Dermis lymphatic vessel endothelial cell (primary cell): ENCODE measurements around the gene RRP9. TPM values are rescaled to one million over a fixed set of nuclear protein-coding genes. Genes with fewer than 3 reads are reported as not detected.

Experiments used
- total RNA-seq: library from RNA; depleted of rRNA; stranded (reverse); fragments of >200 nt; gene quantifications from 2 replicates; pipeline ENCODE4 v1.2.1, GENCODE V29; 2014

Gene RRP9, protein sequence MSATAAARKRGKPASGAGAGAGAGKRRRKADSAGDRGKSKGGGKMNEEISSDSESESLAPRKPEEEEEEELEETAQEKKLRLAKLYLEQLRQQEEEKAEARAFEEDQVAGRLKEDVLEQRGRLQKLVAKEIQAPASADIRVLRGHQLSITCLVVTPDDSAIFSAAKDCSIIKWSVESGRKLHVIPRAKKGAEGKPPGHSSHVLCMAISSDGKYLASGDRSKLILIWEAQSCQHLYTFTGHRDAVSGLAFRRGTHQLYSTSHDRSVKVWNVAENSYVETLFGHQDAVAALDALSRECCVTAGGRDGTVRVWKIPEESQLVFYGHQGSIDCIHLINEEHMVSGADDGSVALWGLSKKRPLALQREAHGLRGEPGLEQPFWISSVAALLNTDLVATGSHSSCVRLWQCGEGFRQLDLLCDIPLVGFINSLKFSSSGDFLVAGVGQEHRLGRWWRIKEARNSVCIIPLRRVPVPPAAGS
- total RNA-seq = 10.0 and 14.8 TPM in 2 replicates

DNA sequence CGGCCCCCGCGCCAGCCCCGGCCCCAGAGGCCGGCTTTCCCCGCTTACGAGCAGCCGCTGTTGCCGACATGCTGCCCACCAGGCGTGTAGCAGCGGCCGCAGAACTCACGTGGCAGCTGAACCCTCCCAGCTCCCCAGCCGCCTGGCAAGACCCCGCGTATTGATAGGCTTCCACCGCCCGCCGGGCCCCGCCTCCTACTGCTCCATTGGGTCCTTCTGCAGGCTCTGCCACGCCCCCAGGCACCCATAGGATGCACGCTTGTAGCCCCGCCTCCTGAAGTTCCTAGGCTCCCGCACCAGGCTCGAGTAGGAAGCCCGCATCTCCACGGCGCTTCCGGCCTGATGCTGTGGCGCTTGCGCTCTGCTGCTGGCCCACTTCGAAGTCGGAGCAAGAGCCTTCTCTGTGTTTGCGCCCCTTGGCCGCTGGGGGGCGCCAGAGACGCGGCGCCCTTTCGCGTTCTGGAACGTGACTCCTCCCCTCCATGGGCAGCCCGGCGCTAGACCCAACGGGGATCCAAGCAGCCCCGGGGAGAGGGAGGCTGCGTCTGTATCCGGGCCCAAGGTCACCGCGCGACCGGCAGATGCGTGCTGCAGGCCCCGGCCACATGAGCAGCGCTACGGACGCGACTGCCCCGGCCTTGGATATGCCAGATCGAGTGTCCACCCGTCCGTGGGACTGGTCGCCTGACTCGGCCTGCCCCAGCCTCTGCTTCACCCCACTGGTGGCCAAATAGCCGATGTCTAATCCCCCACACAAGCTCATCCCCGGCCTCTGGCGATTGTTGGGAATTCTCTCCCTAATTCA, at the start of gene RRP9, which contains the start of gene PARP3:
Gene RRP9, minus strand, starts transcription at position 107 of the 805 bp plus-strand sequence. Its CDS starts 37 bp downstream, at position 70.
Gene PARP3, plus strand, starts transcription at position 566 of the 805 bp plus-strand sequence. CDS start 993 bp downstream, outside the sequence.

DNA sequence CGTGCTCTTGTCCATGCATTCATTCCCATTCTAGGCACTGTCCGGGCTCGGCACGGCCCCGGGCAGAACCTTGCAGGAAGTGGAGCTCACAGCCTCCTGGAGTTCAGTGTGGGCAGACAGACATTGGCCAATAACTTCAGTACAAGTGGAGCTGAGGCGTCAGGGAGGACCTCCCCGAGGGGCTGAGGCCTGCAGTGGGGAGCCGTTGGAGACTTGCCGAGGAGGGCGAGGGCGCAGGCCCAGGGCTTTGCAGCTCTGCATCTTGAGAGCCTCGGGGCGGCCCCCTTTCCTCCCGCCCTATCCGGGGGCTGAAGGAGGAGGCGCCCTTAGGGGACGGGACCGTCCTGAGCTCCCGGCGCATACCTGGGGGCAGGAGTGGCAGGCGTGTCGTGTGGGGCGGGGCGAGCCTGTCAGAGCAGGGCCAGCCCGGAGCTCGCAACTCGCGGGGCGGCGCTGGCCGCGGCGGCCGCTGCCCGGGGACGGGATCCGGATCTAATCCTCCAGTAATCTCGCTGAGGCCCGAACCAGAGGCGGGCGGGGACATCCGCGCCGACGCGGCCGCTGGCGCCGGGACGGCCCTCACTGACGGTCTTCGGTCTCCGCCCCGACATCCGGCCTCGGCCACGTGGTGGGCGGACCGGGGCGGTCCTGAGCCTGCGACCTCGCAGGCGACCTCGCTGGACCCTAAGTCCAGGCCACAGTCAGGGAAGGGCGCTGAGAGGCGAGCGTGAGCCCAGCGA, 41.3 kb upstream of the RRP9 start, which contains the start of gene ACY1:
Gene ACY1, plus strand, starts transcription at position 698 of the 740 bp plus-strand sequence. CDS start 530 bp downstream, outside the sequence.

DNA sequence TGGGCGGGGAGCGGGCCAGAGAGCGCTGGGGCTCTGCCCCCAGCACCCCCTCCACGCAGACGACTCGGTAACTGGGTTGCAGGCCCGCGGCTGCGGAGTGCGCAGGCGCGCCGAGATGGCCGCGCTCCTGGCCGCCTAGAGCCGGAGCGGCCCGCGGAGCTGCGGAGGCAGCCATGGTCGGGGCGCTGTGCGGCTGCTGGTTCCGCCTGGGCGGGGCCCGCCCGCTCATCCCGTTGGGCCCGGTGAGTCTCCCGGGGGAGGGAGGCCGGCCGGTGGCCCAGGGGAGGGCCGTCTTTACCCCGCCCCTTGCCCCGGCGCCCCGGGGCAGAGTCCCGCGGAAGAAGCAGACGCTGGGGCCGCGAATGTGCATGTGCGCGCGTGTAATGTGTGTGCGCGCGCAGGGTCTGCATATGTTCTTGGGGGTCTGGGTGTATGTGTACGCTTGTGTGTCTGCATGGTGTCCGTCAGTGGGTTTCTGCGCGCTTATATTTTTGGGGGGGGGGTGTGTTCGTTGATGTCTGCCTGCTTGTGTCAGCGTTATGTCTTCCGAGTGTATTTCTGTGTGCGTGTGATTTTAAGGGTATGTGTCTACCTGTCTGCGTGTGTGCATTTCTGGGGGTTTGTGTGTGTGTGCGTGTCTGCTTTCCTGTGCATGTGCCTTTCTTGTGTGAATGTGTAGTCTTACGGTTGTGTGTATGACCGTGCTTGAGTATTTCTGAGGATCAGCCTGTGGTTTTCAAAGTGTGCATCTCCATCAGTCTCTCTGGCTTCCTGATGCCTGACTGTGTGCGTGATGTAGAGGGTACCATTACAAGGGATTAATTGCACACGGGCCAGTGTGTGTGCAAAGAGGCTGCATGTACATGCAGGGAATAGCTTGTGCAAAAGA, 33.5 kb upstream of the RRP9 start, which contains the start of gene ABHD14A:
Gene ABHD14A, plus strand, starts transcription at position 102 of the 889 bp plus-strand sequence. Its CDS starts 72 bp downstream, at position 174.

DNA sequence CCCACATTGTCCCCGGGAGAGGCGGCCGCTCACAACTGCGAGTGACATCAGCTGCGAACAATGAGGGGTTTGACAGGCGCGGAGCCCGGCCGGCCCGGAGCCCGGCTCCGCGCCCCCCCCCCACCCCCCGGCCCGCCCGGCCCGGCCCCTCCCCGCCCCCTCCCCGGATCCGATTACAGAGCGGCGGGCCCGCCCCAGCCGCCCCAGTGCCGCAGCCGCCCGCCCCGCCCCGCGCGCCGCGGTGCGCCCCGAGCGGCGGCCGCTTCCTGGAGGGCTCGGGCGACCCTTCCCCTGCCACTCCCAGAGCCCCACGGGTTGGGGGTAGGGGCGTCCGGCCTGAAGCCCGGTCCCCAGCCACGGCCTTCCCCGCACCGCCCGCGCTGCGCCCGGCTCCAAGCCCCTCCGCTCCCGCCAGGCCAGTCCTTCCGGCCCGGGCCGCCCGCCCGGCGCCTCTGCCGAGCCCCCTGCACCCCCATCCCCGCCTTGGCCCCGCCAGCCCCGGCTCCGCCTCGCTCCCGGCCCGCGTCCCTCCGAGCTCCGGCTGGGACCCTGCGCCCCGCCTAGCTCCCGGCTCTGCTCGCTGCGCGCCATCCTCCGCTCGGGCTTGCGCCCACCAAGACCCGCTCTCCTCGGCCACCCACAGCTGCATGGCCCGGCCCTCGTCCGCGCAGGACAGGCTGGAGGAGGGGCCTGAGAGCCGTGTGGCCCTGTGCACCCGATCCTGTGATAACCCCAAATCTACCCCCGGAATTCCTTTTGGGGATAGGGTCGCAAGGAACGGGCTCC, 25.9 kb upstream of the RRP9 start, which contains the start of gene PCBP4:
Gene PCBP4, minus strand, starts transcription at position 71 of the 786 bp plus-strand sequence. CDS start 6,214 bp downstream, outside the sequence.

DNA sequence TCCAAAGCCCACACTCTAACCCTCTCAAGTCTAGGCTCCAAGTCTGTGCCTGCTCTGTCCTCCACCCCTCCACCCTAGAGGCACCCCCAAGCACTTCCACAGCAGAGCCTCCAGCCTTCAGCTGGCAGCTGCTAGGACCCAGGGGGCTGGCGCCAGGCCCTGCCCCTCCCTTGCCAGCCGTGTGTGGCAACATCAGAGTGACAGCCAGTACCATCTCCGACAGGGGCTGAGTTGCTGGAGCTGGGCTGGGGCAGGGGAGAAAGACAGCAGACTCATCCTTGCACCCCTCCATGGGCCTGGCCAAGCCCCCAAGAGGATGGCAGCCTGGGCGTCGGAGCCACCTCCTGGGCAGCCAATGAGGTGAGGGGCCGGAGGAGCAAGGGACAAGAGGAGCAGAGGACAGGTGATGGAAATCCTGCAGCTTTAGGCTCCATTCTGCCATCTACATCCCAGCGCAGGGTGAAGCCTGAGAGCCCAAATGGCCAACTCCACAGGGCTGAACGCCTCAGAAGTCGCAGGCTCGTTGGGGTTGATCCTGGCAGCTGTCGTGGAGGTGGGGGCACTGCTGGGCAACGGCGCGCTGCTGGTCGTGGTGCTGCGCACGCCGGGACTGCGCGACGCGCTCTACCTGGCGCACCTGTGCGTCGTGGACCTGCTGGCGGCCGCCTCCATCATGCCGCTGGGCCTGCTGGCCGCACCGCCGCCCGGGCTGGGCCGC, 13.6 kb upstream of the RRP9 start, which contains the start of gene GPR62:
Gene GPR62, plus strand, starts transcription at position 207 of the 718 bp plus-strand sequence. Its CDS starts 272 bp downstream, at position 479.

Other genes starting within 250 kb of the RRP9 start
- under 0.01 and 0.09 TPM in 2 replicates for gene GRM2, start 234.8 kb downstream of the RRP9 start, total RNA-seq
- not detected in 2 replicates for gene IQCF6, start 162.7 kb downstream of the RRP9 start, total RNA-seq
- gene IQCF2, start 80.3 kb downstream of the RRP9 start, total RNA-seq = not detected in 2 replicates
- gene IQCF5, start 66.3 kb downstream of the RRP9 start, total RNA-seq = not detected in 2 replicates
- gene IQCF1, start 38.6 kb downstream of the RRP9 start, total RNA-seq = not detected in 2 replicates
- gene PARP3, start 459 bp upstream of the RRP9 start, total RNA-seq = 4.7 and 4.9 TPM in 2 replicates
- gene GPR62, start 13.5 kb upstream of the RRP9 start, total RNA-seq = under 0.01 TPM in 2 replicates
- gene PCBP4, start 25.6 kb upstream of the RRP9 start, total RNA-seq = 13.1 and 16.9 TPM in 2 replicates
- 13.6 and 19.2 TPM in 2 replicates for gene ABHD14B, start 32.1 kb upstream of the RRP9 start, total RNA-seq
- gene ABHD14A, start 33.2 kb upstream of the RRP9 start, total RNA-seq = 4.0 and 4.4 TPM in 2 replicates
- 16.1 and 18.4 TPM in 2 replicates for gene ACY1, start 41.6 kb upstream of the RRP9 start, total RNA-seq
- 1,174 and 1,234 TPM in 2 replicates for gene RPL29, start 54.0 kb upstream of the RRP9 start, total RNA-seq
- gene DUSP7, start 114.7 kb upstream of the RRP9 start, total RNA-seq = 8.1 and 8.3 TPM in 2 replicates
- 3.4 and 3.8 TPM in 2 replicates for gene POC1A, start 212.5 kb upstream of the RRP9 start, total RNA-seq